A673 (cell line): ENCODE results near the gene MED27. TPM values are rescaled to one million over a fixed set of nuclear protein-coding genes. Genes with fewer than 3 reads are reported as not detected.
A peak's percentile ranks its signal among the peaks of the same experiment; 100 is the strongest.

Source experiments
- BruUV-seq: library from RNA; stranded (reverse); fragments of 400-500 nt; replicated peaks from 2 replicates; lab custom pipeline; 2021; lab: Mats Ljungman, UMichigan
- CTCF ChIA-PET: fragments of 300-600 bp; sonication (Branson Sonifier 250); formaldehyde crosslinking; loops from one replicate; lab custom pipeline; 2022; ENCODE audit warnings: antibody characterized with exemption; lab: Charles Lee
- POLR2A ChIA-PET: fragments of 300-600 bp; sonication (Branson Sonifier 250); formaldehyde crosslinking; loops from one replicate; lab custom pipeline; 2022; ENCODE audit warnings: antibody characterized with exemption; ENCODE audit not compliant: low non-redundant PET; lab: Charles Lee
- DNase-seq: peaks from one replicate; pipeline ENCODE4 v3.0.0-alpha.2; 2015; ENCODE audit warnings: low spot score
- H3K27ac ChIP-seq: fragments of 200-600 bp; sonication (generic); 2 replicates; pipeline ENCODE4 v1.5.1; 2016; ENCODE audit warnings: mixed run types, low read depth, mild to moderate bottlenecking, mixed read lengths, antibody characterized with exemption, low read length; ENCODE audit not compliant: poor library complexity, severe bottlenecking
- H3K27me3 ChIP-seq: fragments of 200-600 bp; sonication (generic); replicated peaks from 2 replicates; pipeline ENCODE4 v1.6.1; 2017; ENCODE audit warnings: mixed run types, low read depth, mild to moderate bottlenecking, mixed read lengths, antibody characterized with exemption, low read length; ENCODE audit not compliant: insufficient read depth, poor library complexity
- H3K36me3 ChIP-seq: fragments of 200-600 bp; sonication (generic); 2 replicates; pipeline ENCODE4 v1.6.1; 2016; ENCODE audit warnings: mixed run types, mild to moderate bottlenecking, mixed read lengths, antibody characterized with exemption, low read length; ENCODE audit not compliant: insufficient read depth, poor library complexity, severe bottlenecking
- H3K4me1 ChIP-seq: fragments of 200-600 bp; sonication (generic); 2 replicates; pipeline ENCODE4 v1.6.1; 2017; ENCODE audit warnings: mixed run types, mild to moderate bottlenecking, mixed read lengths, antibody characterized with exemption, low read length; ENCODE audit not compliant: insufficient read depth, poor library complexity, severe bottlenecking
- H3K4me3 ChIP-seq: fragments of 200-600 bp; sonication (generic); 2 replicates; pipeline ENCODE4 v1.5.1; 2016; ENCODE audit warnings: low read depth, mixed run types, mild to moderate bottlenecking, mixed read lengths, low read length; ENCODE audit not compliant: poor library complexity, severe bottlenecking
- H3K9me3 ChIP-seq: fragments of 200-600 bp; sonication (generic); 2 replicates; pipeline ENCODE4 v1.6.1; 2016; ENCODE audit warnings: mixed run types, low read depth, mild to moderate bottlenecking, mixed read lengths, antibody characterized with exemption, low read length; ENCODE audit not compliant: poor library complexity, severe bottlenecking
- EZH2 ChIP-seq: fragments of 200-600 bp; sonication (generic); IDR thresholded peaks from 2 replicates; pipeline ENCODE4 v1.6.1; 2017; ENCODE audit warnings: borderline replicate concordance, low read depth, mild to moderate bottlenecking, mixed read lengths, antibody characterized with exemption, low read length; ENCODE audit not compliant: poor library complexity, severe bottlenecking
- intact Hi-C: fragments of 100-400 bp; cut with micrococcal nuclease; formaldehyde crosslinking; loops from one replicate; pipeline ENCODE4 v1.10.0; 2022; ENCODE audit not compliant: unreplicated experiment
- total RNA-seq: library from RNA; stranded (reverse); gene quantifications from 2 replicates; pipeline ENCODE4 v1.2.3, GENCODE V29; 2021
- TF ChIP-seq, protein P1 (sequence below): fragments of 300-800, 200-600 bp; sonication (generic); conservative IDR thresholded peaks from 2 replicates; pipeline ENCODE4 v1.5.1; 2017; ENCODE audit warnings: low read depth, mild to moderate bottlenecking, antibody characterized with exemption, low read length, moderate library complexity, mixed read lengths

MED27 gene
- total RNA-seq, 1 experiment from 2014 or later, result 45.4 TPM

DNA sequence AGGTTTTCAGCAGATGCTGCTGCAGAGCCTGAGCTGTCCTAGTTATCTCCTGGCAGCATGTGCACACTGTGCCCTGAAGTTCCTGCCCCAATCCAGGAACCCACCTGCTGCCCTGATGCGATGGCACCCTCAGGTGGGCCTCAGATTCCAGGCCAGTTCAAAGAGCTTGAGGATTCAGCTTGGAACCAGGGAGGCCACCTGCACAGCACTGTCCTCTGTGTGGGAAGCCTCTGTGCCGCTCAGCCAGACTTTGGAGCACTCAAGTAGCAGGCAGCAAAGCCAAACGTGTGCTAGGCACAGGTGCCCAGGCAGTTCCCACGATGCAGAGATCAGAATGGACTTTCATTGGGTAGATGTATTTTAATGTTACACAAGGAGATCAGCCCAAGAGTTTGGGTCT, 207.0 kb downstream of the MED27 start:
- TF ChIP-seq, protein P1, sequence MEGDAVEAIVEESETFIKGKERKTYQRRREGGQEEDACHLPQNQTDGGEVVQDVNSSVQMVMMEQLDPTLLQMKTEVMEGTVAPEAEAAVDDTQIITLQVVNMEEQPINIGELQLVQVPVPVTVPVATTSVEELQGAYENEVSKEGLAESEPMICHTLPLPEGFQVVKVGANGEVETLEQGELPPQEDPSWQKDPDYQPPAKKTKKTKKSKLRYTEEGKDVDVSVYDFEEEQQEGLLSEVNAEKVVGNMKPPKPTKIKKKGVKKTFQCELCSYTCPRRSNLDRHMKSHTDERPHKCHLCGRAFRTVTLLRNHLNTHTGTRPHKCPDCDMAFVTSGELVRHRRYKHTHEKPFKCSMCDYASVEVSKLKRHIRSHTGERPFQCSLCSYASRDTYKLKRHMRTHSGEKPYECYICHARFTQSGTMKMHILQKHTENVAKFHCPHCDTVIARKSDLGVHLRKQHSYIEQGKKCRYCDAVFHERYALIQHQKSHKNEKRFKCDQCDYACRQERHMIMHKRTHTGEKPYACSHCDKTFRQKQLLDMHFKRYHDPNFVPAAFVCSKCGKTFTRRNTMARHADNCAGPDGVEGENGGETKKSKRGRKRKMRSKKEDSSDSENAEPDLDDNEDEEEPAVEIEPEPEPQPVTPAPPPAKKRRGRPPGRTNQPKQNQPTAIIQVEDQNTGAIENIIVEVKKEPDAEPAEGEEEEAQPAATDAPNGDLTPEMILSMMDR, result no peak
- TF ChIP-seq EZH2, result no peak
- Histone ChIP-seq H3K4me1 (no peaks in the 10 kb centered on the region), H3K27me3 (no peaks in the 10 kb centered on the region), H3K9me3 (no peaks in the 10 kb centered on the region), H3K36me3 (no peaks in the 10 kb centered on the region), H3K4me3 (no peak overlapping the region), H3K27ac (no peak overlapping the region)
- DNase-seq, result no peak
- no TSS peak for BruUV-seq
- ChIA-PET POLR2A (no interaction called here), CTCF (no interaction called here)
- intact Hi-C loops, result no loop called here

DNA sequence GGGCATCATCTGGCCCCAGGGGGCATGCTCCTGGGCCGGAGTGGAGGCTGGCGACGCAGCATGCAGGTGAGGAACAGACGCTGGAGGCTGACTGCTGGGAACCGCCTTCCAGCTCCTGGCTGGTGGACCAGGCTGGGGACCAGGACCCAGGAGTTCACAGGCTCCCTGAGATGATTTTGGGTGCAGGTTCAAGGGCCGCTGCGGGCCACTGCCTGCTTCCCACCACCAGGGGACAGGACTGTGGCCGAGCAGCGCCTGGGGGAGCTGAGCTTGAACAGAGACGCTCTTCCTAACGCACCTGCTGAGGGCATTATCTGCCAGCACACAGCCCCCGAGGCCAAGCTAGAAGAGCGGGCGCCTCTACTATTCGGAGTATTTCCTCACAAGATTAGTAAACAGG, 207.7 kb downstream of the MED27 start:
- intact Hi-C loops, result no loop called here
- H3K9me3 ChIP-seq, result no peaks in the 10 kb centered on the region
- H3K4me3 ChIP-seq, result no peak overlapping the region
- no peaks in the 10 kb centered on the region for H3K27me3 ChIP-seq
- CTCF ChIA-PET, result interaction anchor here (0.6 kb wide), 1 partner anchor 292 kb away, joined by 3 read pairs; no protein-coding TSS in a partner anchor
- BruUV-seq, result no TSS peak
- no peaks in the 10 kb centered on the region for H3K4me1 ChIP-seq
- POLR2A ChIA-PET, result no interaction called here
- DNase-seq, result no peak
- no peak overlapping the region for H3K27ac ChIP-seq
- no peaks in the 10 kb centered on the region for H3K36me3 ChIP-seq
- TF ChIP-seq, protein P1, result 0 out of 2 replicates have a peak, but pooled peaks have one; percentile 20
- TF ChIP-seq EZH2, result no peak

DNA sequence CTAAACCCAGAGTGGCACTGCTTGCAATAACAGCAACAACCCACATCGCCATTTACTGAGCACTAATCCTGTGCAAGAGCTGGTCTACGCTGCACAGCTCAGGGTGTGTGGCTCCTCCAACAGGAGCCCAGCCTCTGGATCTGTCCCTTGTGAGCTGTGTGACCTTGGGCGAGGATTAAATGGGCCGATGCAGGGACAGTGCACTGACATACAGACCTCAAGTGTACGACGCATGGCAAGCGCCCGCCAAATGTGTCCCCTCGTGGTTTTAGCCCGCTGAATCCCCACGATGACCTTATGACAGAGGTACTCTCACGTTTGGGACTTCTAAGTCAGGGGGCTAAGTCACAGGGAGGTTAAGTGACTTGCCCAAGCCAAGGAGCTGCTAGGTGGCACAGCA, 209.5 kb downstream of the MED27 start:
- no peak for DNase-seq
- no peak overlapping the region for H3K27ac ChIP-seq
- H3K27me3 ChIP-seq, result no peaks in the 10 kb centered on the region
- ChIA-PET POLR2A (no interaction called here), CTCF (no interaction called here)
- BruUV-seq, result no TSS peak
- TF ChIP-seq, protein P1, result no peak
- TF ChIP-seq EZH2, result no peak
- no peak overlapping the region for H3K4me3 ChIP-seq
- no peaks in the 10 kb centered on the region for H3K36me3 ChIP-seq
- H3K4me1 ChIP-seq, result no peaks in the 10 kb centered on the region
- no peaks in the 10 kb centered on the region for H3K9me3 ChIP-seq
- intact Hi-C loops, result no loop called here
